ENCODE measurements around the gene SUGCT. TPM values are rescaled to one million over a fixed set of nuclear protein-coding genes. Genes with fewer than 3 reads are reported as not detected.

SUGCT gene
- total and polyA plus RNA-seq, 2 experiments from 2014 or later = 21.4 to 57.8 TPM

GRCh38 chr7:40848541-40849221 lies 713.9 kb downstream of the SUGCT start:
- DNase-seq (ENCODE audit: low read depth in 1 of 2, low spot score in 1 of 2) = no peak
- no peaks in the 10 kb centered on the region for H3K27me3 ChIP-seq
- no peaks in the 10 kb centered on the region for H3K9me3 ChIP-seq (ENCODE audit: low read depth)
- no peak overlapping the region for H3K27ac ChIP-seq
- H3K4me3 ChIP-seq = no peak overlapping the region
- peaks cover 26% of the 10 kb centered on the region for H3K4me1 ChIP-seq (ENCODE audit: low read depth)
- no peaks in the 10 kb centered on the region for H3K36me3 ChIP-seq
- TF ChIP-seq CTCF (IDR thresholded peaks at IDR 0.05; ENCODE audit: low read depth, low read length) = no peak

- no peaks in the 10 kb centered on the region for H3K36me3 ChIP-seq
- no peaks in the 10 kb centered on the region for H3K27me3 ChIP-seq
- H3K27ac ChIP-seq = no peak overlapping the region
- H3K4me1 ChIP-seq (ENCODE audit: low read depth) = peaks cover 29% of the 10 kb centered on the region
- H3K4me3 ChIP-seq = no peak overlapping the region
- no peak for TF ChIP-seq CTCF (IDR thresholded peaks at IDR 0.05; ENCODE audit: low read depth, low read length)
- H3K9me3 ChIP-seq (ENCODE audit: low read depth) = no peaks in the 10 kb centered on the region
- no peak for DNase-seq (ENCODE audit: low read depth in 1 of 2, low spot score in 1 of 2)
These were observed 715.2 kb downstream of the SUGCT start for GRCh38 chr7:40850017-40850416.

GRCh38 chr7:40851001-40851400 lies 716.2 kb downstream of the SUGCT start:
- DNase-seq (ENCODE audit: low read depth in 1 of 2, low spot score in 1 of 2) = no peak
- no peak for TF ChIP-seq CTCF (IDR thresholded peaks at IDR 0.05; ENCODE audit: low read depth, low read length)
- no peaks in the 10 kb centered on the region for H3K9me3 ChIP-seq (ENCODE audit: low read depth)
- H3K4me3 ChIP-seq = no peak overlapping the region
- no peaks in the 10 kb centered on the region for H3K27me3 ChIP-seq
- H3K4me1 ChIP-seq (ENCODE audit: low read depth) = peaks cover 29% of the 10 kb centered on the region
- no peak overlapping the region for H3K27ac ChIP-seq
- H3K36me3 ChIP-seq = no peaks in the 10 kb centered on the region

GRCh38 chr7:40859076-40859475 lies 724.3 kb downstream of the SUGCT start:
- Histone ChIP-seq H3K4me3 (no peak overlapping the region), H3K4me1 (ENCODE audit: low read depth) (peaks cover 25% of the 10 kb centered on the region), H3K27me3 (no peaks in the 10 kb centered on the region), H3K36me3 (no peaks in the 10 kb centered on the region), H3K27ac (peak overlapping the region; percentile 31), H3K9me3 (ENCODE audit: low read depth) (no peaks in the 10 kb centered on the region)
- TF ChIP-seq CTCF (IDR thresholded peaks at IDR 0.05; ENCODE audit: low read depth, low read length) = no peak
- DNase-seq (ENCODE audit: low read depth in 1 of 2, low spot score in 1 of 2) = peak in 1 of 2 donors; percentile 45

GRCh38 chr7:40859965-40860543 lies 725.2 kb downstream of the SUGCT start:
- Histone ChIP-seq H3K27ac (no peak overlapping the region), H3K4me3 (no peak overlapping the region), H3K27me3 (no peaks in the 10 kb centered on the region), H3K9me3 (ENCODE audit: low read depth) (no peaks in the 10 kb centered on the region), H3K36me3 (no peaks in the 10 kb centered on the region), H3K4me1 (ENCODE audit: low read depth) (peaks cover 22% of the 10 kb centered on the region)
- DNase-seq (ENCODE audit: low read depth in 1 of 2, low spot score in 1 of 2) = no peak
- no peak for TF ChIP-seq CTCF (IDR thresholded peaks at IDR 0.05; ENCODE audit: low read depth, low read length)

All from cardiac muscle cell (in vitro differentiated cells and primary cell).